HG03064 (cell line): ENCODE results near the gene HAND1.

Experiments used
- ATAC-seq: cut with Tn5 transposase; IDR thresholded peaks from one replicate; pipeline ENCODE4 v1.9.1; 2021; ENCODE audit warnings: low read depth; ENCODE audit not compliant: unreplicated experiment

Gene HAND1

DNA sequence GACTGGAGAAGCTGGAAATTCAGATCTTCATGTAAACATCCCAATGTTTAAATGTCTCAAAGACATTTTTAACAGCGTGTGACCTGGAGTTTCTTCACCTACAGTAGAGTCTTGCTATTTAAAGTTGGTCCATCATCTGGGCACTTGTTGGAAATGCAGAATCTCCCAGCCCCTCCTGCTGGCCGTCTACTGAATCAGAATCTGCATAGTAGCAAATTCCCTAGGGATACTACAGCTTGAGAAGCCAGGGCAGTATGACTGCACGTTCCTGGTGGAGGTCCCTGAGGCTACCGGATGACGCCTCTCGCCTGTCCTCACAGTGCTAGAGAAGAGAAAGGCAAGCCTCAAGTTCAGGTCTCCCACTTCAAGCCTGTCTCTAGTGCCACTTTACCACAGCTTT is 16.5 kb downstream of the HAND1 start:
- no peak for ATAC-seq

DNA sequence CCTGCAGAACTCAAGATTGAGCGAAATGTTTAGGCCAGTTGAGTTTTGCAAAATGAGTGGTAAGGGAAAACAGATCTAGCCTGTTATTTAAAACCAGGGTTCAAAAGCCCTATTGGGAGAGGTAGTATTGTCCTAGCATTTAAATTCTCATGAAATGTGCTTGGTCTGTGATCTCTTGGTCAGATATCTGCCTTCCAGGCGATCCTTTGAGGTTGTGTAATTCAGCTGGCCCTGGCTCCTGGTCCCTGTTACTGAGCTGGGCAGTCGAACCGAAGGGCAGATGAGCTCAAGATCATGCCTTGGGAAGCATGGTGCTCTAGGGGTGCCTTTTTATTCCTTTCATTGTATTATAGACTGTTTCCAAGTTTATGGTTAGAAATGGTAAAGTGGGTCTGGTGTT is 17.9 kb downstream of the HAND1 start:
- no peak for ATAC-seq

DNA sequence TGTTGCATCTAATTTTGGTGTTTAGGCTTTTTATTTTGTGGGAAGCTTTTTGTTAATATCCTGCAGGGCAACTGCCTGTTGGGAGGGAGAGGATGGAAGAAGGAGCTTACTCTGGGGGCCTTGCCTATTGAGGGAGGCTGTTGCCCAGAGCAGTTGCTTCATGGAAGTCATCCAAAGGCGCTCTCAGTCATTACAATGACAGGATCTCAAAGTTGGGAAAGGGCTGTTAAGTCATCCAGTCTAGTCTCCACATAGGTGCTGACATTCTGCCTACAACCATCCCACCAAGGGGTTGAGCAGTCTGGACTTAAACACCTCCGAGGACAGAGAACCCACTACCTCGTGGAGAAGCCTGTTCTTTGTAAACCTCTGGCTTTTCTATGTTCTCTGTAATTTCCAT is 19.0 kb downstream of the HAND1 start:
- no peak for ATAC-seq

DNA sequence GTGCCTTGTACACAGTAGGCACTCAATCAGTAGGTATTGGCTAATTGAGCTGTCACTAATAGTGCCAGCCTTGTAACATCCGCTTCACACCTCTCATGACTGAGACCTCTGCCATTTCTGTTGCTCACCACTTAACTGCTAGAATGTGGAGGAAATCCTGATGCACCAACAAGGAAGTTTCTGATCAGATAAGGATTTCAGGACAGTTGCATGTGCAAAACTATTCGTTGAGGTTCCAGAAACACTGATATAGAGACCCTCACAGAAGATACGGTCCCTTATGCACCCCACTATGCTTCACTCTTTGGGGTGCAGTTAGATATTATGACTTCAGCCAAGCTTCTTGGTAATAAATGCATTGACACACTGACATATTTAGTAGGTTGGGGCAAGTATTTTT is 21.5 kb downstream of the HAND1 start:
- ATAC-seq, result no peak

DNA sequence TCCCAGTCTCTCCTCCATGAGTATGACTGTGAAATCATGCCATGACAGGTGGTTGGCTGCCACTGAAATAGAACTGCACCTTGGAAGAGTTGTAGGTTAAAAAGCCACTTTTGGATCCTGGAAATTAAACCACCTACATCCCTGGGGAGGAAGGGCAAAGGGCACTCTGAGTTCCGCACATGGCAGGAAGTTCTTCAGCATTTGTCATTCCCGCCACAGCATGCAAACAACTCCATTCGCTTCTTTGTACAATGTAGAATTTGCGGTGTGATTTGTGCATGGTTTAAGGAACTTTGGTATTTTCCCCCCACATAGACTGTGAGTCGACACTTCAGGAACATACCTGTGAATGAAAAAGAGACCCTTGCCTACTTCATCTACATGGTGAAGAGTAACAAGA is 22.4 kb downstream of the HAND1 start:
- ATAC-seq, result no peak

DNA sequence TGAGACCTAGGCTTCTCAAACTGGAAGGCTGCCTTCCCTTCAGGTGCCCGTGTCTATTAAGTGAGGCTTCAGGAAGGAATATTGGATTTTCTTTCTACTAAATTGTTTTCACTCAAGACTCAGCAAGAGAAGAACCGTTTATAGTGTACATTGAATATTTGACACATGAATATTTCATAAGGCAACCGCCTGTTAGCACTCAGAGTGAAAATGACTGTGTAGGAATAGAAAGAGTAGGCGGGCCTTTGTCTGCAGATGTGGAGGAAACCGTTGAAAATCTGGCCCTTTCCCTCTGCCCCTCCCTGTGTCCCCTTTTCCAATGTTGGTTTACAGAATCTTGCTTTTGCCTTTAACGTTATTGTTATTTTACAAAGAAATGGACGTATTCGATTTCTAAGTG is 26.1 kb downstream of the HAND1 start:
- no peak for ATAC-seq

DNA sequence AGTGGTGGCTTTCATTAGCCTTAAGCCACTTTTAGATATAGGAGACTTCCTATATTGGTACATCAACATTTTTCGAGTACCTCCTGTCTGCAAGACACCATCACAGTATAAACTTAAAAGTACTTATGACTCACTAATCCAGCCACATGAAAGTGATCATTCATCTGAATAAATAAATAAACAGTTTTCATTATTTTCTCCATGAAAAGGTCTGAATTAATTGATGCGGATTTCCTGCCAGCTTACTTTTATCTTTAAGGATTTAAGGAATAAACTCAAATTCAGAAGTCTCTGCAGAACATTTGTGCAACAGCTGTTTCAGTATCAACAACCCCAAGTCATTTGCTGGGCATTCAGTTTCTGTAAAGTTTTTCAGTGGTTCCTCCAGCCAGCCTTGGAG is 28.2 kb downstream of the HAND1 start:
- ATAC-seq, result no peak

DNA sequence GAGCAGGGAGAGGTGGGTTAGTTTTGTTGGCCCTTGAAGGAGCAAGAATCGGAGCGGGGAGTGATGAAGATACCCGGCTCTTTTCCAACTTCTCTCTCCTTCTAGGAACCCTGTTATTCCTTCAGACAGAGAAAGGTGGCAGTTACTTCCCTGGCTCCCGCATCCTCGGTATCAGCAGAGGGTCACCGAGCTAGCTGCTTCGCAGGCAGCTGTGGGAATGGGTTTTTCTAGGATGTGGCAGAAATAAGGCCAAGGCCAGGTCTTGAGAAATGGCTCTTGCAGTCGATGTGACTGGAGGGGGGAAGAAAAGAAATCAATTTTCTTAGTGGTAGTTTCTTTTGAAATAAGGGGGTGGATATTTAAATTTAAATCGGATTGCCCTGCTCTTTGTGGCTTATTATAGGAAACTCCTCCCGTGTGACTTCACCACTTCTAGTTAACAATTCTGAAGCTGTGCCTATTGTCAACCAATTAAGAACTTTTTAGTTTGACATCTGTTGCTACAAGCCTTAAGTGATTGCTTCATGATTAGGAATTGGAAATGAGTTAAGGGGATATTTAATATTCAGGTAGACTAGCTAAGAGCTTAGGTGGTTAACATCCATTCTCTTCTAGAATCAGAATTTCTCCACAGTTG is 30.8 kb downstream of the HAND1 start:
- ATAC-seq, result no peak

DNA sequence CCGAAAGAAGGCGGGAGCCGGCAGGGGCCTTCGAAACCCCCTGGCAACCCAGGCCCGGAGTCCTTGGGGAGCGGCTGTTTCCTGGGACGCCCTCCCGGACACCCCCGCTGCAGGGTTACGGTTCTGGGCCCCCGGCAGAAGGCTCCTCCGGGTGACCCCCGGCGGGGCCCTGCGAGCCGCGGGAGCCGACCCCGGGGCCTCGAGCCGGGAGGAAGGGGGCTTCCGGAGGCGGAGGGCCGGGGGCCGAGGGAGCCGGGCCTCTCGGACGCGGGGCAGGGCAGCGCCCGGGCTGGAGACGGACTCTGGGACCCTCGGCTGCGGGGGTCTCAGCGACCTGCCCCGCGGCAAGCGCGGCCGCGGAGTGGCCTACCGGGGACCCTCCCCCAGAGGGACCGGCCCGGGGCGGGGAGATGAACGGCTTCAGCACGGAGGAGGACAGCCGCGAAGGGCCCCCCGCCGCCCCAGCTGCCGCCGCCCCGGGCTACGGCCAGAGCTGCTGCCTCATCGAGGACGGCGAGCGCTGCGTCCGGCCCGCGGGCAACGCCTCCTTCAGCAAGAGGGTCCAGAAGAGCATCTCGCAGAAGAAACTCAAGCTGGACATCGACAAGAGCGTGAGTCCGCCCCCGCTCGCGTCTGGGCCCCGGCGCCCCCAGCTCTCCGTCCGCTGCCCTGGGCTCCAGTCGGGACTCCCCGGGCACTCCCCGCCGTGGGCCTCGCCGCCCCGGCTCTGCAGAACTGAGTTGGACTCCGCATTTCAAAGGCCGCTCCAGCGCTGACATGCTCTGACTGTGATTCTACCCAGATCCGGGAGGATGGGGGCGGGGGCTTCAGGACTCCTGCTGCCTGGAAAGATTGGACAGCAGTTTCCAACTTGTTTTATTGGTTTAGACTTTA is 31.6 kb downstream of the HAND1 start:
- peak; percentile 13 for ATAC-seq

DNA sequence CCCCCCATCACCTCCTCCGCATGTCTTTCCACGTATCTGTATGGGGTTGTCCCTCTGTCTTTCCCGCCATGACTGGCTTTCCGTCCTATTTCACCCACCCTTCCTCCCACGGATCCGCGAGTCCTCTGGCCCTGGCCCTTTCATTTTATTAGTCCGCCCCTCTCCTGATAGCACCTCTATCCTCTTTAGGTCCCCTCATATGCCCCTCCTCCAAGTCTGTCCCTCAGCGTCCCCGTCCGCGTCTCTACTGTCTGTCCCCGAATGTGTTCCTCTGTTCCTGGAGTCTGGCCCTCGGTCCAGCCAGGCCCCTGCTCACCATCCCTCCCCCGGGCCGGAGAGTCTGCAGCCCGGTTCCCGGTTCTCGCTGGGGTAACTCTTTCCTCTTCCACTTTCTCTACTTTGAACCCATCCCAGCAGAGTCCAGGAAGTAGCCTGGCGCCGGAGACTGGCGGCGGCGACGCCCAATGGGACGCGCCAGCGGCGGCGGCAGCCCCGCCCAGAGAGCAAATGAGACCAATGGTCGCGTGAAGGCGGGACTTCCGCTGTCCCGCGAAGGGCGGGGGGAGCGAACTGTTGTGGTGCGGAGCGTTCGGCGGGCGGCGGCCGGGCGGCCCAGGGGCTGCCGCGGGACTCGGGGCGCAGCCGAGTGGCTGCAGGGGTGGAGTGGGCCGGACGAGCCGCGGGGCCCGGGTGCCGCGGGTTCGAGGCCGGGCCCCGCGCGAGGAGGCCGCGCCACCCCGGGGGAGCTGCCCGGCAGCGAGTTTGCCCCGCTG is 32.4 kb downstream of the HAND1 start, which contains the start of gene SAP30L:
SAP30L (plus strand) TSS at position 576 of the 773 bp plus-strand sequence. CDS start 608 bp downstream, outside the sequence.
- ATAC-seq, result peak; percentile 93

DNA sequence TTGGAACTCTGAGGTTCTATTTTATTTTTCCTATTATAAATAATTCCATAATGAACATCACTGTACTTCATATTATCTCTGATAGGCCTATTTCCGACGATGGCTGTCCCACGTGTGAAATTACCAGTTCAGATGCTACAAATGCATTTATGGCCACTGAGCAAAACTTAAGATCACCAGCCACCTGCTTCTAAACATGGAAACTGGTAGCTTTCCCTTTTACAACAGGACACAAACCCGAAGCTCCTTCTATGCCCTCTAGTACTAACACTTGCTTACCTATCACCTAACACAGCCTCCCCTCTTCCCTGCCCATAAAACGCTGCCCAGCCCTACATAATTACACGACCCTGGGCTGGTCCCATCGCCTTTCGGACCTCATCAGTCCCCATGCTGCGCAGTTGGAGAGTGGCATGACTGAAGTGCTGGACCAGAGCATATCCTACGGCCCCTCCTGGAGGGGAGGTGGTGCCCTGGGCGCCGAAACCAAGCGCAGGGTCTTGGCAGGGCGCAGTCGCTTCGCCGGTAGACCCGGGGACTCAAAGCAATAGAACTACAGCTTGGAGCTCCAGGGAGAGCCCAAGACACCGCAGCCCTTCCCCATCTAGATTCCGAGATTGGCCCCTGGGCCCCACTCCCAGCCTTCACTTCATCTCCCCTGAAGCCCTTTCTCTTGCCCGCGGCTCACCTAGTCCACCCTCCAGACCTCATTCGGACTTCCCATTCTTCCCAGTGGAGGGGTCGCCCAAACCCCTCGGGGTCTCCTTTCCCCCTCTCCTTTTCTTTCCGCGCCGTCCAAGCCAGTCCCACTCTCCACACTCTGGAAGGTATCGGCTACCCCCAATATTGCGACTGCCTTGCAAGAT is 33.2 kb downstream of the HAND1 start:
- ATAC-seq, result no peak

DNA sequence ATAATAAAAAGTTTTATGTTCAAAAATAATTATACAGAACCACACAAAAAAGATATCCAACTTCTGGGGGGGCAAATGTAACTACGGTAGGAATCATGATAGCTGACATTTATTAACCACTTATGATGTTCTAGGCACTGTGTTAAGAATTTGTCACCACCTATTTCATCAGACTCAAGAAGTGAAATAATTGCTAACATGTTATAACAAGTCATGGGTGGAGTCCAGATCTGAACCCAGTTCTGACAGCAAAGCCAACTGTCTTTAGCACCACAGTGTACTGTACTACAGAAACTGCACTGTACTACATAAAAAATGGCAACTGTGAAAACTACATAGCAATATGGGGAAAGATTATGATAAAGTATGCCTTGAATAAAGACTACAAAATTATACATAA is 35.2 kb downstream of the HAND1 start:
- no peak for ATAC-seq

DNA sequence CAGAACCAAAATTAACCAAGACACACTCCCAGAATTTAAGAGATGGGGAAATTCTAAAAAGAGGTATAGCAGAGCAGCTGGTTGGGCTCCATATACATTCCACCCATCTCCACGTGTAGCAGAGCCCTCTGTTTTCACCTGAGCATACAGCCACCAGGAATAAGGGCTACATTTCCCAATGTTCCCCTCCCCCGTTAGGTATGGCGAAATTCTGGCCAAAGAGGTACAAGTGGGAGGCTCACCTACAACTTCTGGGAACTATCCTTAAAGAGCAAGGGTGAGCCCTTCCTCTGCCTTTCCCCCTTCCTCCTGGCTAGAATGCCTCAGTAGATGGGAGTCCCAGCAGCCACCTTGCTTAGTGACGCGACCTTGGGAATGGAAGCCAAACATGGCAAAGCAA is 37.5 kb downstream of the HAND1 start:
- ATAC-seq, result no peak

DNA sequence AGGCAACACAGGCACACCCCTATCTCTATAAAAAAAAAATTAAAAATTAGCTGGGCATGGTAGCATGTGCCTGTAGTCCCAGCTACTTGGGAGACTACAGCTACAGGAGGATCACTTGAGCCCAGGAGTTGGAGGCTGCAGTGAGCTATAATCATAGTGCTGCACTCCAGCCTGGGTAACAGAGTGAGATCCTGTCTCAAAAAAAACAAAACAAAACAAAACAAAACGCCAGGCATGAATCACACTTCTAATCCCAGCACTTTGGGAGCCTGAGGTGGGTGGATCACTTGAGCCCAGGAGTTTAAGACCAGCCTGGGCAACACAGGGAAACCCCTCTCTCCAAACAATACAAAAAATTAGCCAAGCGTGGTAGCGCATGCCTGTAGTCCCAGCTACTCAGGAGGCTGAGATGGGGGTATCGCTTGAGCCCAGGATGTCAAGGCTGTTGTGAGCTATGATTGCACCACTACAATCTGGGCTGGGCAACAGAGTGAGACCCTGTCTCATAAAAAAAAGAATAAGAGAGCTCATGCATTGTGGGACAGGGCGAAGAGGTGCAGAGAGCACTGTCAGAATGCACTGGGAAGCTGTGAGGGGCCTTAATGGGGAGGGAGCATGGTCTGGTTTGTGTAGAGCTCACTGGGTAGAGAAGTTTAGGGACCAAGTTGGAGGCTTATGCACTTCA is 40.6 kb downstream of the HAND1 start:
- ATAC-seq, result no peak

DNA sequence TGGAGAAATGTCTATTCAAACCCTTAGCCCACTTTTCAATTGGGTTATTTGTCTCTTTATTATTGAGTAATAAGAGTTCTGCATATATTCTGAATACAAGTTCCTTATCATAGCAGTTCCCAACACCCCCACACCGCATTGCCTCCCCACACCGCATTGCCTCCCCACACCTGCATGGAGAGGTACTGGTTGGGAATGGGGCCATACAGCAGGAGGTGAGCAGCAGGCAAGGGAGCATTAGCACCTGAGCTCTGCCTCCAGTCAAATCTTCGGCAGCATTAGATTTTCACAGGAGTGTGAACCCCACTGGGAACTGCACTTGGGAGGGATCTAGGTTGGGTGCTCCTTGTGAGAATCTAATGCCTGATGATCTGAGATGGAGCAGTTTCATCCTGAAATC is 42.8 kb downstream of the HAND1 start:
- no peak for ATAC-seq

DNA sequence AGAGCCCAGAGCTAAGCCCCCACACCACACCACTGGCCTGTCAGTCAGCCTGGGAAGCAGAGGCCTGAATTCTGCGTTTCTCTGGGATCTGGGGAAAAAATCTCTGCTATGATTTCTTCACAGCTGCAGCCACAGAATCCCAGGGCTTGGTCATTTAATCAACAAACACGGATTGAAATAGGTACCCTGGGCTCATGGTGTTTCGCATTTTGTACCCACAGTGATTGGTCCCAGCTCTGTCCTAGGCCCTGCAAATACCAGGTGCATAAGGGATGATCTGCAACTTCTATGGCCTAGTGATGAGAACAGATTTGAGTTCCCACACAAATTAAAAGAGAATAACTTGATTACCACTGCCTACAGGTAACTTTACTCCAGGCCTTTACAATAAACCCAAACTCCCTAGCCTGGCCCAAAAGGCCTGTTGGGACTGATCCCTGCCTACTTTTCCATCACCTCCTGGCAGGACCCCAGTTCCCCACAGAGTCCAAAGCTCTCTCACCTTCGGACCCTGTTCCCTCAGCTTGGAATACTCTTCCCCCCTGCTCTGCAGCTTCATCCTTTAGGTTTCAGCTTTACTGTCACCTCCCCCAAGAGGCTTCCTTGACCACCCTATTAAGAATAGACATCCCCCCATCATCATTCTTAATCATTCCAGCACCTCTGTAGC is 46.9 kb downstream of the HAND1 start:
- no peak for ATAC-seq

DNA sequence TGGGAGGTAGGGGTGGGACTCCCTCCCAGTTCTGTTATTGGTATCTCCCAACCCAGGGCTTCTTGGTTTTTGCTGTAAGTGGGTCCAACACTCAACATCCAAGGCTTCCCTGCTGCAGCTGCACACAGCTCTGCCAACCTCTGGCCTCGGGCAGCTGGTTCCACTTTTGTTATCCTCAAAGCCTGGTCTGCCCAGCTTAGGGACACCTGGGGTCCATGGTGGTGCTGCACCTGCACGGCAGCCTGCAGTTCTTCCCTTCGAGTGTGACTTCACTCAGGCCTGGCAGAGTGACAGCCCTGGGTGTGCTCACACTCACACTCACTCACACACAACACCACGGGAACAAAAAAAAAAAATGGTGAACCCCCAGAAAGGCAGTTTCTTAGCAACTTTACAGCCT is 47.6 kb downstream of the HAND1 start:
- ATAC-seq, result no peak

DNA sequence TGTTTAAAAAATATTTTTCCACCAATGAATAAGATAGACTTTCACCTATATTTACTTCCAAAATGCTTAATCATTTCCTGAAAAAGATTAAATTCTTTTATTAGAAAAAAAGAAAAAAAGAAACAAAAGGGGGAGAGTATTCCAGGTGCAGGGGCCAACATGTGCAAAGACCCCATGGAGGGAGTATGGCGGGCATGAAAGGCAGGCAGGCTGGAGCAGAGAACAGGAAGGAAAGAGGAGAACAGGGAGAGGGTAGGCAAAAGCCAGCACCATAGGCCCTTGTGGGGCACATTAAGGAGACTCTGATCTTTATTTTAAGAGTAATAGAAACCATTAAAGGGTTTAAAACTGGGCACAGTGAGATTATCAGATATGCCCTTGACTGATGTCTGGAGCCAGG is 48.7 kb downstream of the HAND1 start:
- no peak for ATAC-seq

DNA sequence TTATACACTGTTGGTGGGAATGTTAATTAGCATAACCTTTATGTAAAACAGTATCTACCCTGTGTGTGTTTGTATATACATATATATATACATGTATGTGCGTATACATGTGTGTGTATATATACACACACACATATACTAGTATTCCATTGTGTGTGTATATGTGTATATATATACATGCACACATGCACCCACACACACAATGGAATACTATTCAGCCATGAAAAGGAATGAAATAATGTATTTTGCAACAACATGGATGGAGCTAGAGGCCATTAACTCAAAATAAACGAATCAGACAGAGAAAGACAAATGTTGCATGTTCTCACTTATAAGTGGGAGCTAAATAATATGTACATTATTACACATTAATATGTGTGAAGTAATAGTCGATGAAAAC is 49.8 kb downstream of the HAND1 start:
- no peak for ATAC-seq
